K562 (cell line): ENCODE measurements around the gene PRKAA1. TPM values are rescaled to one million over a fixed set of nuclear protein-coding genes. Genes with fewer than 3 reads are reported as not detected.
"Not testable (repeated sequence)": the region's sequence is repeated elsewhere in the genome, so short reads cannot be mapped to it uniquely, and the experiment has no call there.

Experiments used
- ATAC-seq: fragments of 200-7000 bp; cut with Tn5 transposase; 3 replicates; pipeline ENCODE4 v1.9.1; 2020; ENCODE audit warnings: moderate library complexity
- BruUV-seq: library from RNA; stranded (reverse); fragments of 400-500 nt; replicated peaks from 2 replicates; lab custom pipeline; 2021; lab: Mats Ljungman, UMichigan
- CTCF ChIA-PET: fragments of 300-600 bp; formaldehyde crosslinking; extraction: SDS; loops from one replicate; lab custom pipeline; 2021; ENCODE audit warnings: low intra/inter-chr PET ratio; lab: Yijun Ruan, JAX
- POLR2A ChIA-PET: fragments of 300-600, 350-650 bp; sonication (Branson Sonifier 250); formaldehyde crosslinking; extraction: SDS; loops from one replicate; lab custom pipeline; 2021; ENCODE audit warnings: antibody characterized with exemption, inconsistent platforms; lab: Yijun Ruan, JAX
- DNase-seq, 4 experiments: peaks; one replicate each; pipeline versions ENCODE4 v3.0.0 to v3.0.0-alpha.2; 2011 to 2018; ENCODE audit warnings: low spot score in 3 of 4, mixed read lengths in 3 of 4; ENCODE audit errors: extremely low read depth in 1 of 4
- FAIRE-seq: peaks from 2 replicates; lab custom pipeline; 2011; peaks lifted over from hg19 to GRCh38; lab: Jason Lieb, UNC
- H2AFZ ChIP-seq: 2 replicates; pipeline ENCODE4 v1.6.0; 2011; ENCODE audit warnings: low read depth, low read length, control low read depth, inconsistent platforms
- H3K27ac ChIP-seq: fragments of 200-600 bp; 3 replicates; pipeline ENCODE4 v1.8.0; 2011; ENCODE audit warnings: low read depth, mild to moderate bottlenecking, control low read depth, inconsistent platforms, low read length, moderate library complexity, mixed read lengths; ENCODE audit errors: extremely low read depth
- H3K27me3 ChIP-seq, 2 experiments: fragments of 300-600 bp in 1 of 2; 2 replicates in 1 of 2; 3 replicates in 1 of 2; pipeline versions ENCODE4 v1.6.0 to v1.8.0; 2011; ENCODE audit warnings: inconsistent platforms in 2 of 2, low read length in 2 of 2, mild to moderate bottlenecking in 1 of 2, mixed read lengths in 1 of 2, moderate library complexity in 1 of 2; ENCODE audit not compliant: control insufficient read depth in 2 of 2, insufficient read depth in 2 of 2
- H3K36me3 ChIP-seq: fragments of 300-600 bp; 3 replicates; pipeline ENCODE4 v1.8.0; 2011; ENCODE audit warnings: mild to moderate bottlenecking, low read length, inconsistent platforms; ENCODE audit not compliant: control insufficient read depth, insufficient read depth
- H3K4me1 ChIP-seq, 2 experiments: fragments of 200-600 bp in 1 of 2; replicated peaks in 1 of 2; 2 replicates in 1 of 2; 3 replicates in 1 of 2; pipeline versions ENCODE4 v1.5.1 to v1.8.0; 2011; ENCODE audit warnings: inconsistent platforms in 2 of 2, low read length in 2 of 2, mild to moderate bottlenecking in 1 of 2, mixed read lengths in 1 of 2, moderate library complexity in 1 of 2; ENCODE audit not compliant: control insufficient read depth in 2 of 2, insufficient read depth in 2 of 2
- H3K4me2 ChIP-seq: 2 replicates; pipeline ENCODE4 v1.6.1; 2011; ENCODE audit warnings: low read length, control low read depth, inconsistent platforms, mixed read lengths; ENCODE audit not compliant: insufficient read depth
- H3K4me3 ChIP-seq: fragments of 200-600 bp; sonication (generic), shearing (Covaris generic); 2 replicates; pipeline ENCODE4 v1.5.1; 2016; ENCODE audit warnings: control low read depth, inconsistent platforms
- H3K79me2 ChIP-seq: fragments of 200-600 bp; 3 replicates; pipeline ENCODE4 v1.8.0; 2011; ENCODE audit warnings: low read length, inconsistent platforms; ENCODE audit not compliant: control insufficient read depth, insufficient read depth
- H3K9ac ChIP-seq, 2 experiments: 2 replicates each; pipeline versions ENCODE4 v1.6.0 to v1.6.1; 2011; ENCODE audit warnings: low read depth in 2 of 2, low read length in 2 of 2, control low read depth in 1 of 2, inconsistent platforms in 1 of 2, mild to moderate bottlenecking in 1 of 2, mixed read lengths in 1 of 2; ENCODE audit not compliant: insufficient read depth in 1 of 2
- H3K9me1 ChIP-seq: one replicate; pipeline ENCODE4 v1.6.0; 2011; ENCODE audit warnings: inconsistent platforms, mild to moderate bottlenecking, low read length, moderate library complexity; ENCODE audit not compliant: control insufficient read depth, insufficient read depth
- H3K9me3 ChIP-seq: replicated peaks from 2 replicates; pipeline ENCODE4 v1.5.1; 2011; ENCODE audit warnings: low read depth, low read length, inconsistent platforms; ENCODE audit not compliant: control insufficient read depth, insufficient read depth
- H4K20me1 ChIP-seq: replicated peaks from 2 replicates; pipeline ENCODE4 v1.6.1; 2011; ENCODE audit warnings: low read length, inconsistent platforms, mixed read lengths; ENCODE audit not compliant: control insufficient read depth, insufficient read depth
- CREB1 ChIP-seq, 2 experiments: sonication (generic) in 1 of 2; formaldehyde crosslinking in 1 of 2; IDR thresholded peaks; 2 replicates each; pipeline versions ENCODE4 v1.6.1 to v1.8.0; 2012 to 2022; ENCODE audit warnings: inconsistent platforms in 1 of 2, mild to moderate bottlenecking in 1 of 2, missing genetic modification reagents in 1 of 2, moderate library complexity in 1 of 2
- ELF4 ChIP-seq: fragments of 450-650 bp; formaldehyde crosslinking; IDR thresholded peaks from 2 replicates; pipeline ENCODE4 v1.4.0; 2022; ENCODE audit warnings: missing genetic modification characterization
- EWSR1 ChIP-seq: fragments of 450-650 bp; IDR thresholded peaks from 2 replicates; pipeline ENCODE4 v1.6.1; 2018; ENCODE audit warnings: borderline replicate concordance, mild to moderate bottlenecking, low read depth, moderate library complexity; ENCODE audit not compliant: partially characterized antibody
- ILF3 ChIP-seq: fragments of 450-650 bp; IDR thresholded peaks from 2 replicates; pipeline ENCODE4 v1.6.1; 2018; ENCODE audit warnings: antibody characterized with exemption, mild to moderate bottlenecking, moderate library complexity, borderline replicate concordance
- MAX ChIP-seq: sonication (generic); formaldehyde crosslinking; IDR thresholded peaks from 2 replicates; pipeline ENCODE4 v1.9.0; 2022; ENCODE audit warnings: mild to moderate bottlenecking, missing genetic modification reagents
- MTA3 ChIP-seq: fragments of 450-650 bp; formaldehyde crosslinking; IDR thresholded peaks from 2 replicates; pipeline ENCODE4 v1.6.1; 2017; ENCODE audit warnings: mild to moderate bottlenecking, borderline replicate concordance
- MYNN ChIP-seq, 2 experiments: sonication (generic); formaldehyde crosslinking in 1 of 2; IDR thresholded peaks; 2 replicates each; pipeline versions ENCODE4 v1.5.0 to v1.6.1; 2016 to 2020; ENCODE audit warnings: antibody characterized with exemption in 1 of 2, missing genetic modification reagents in 1 of 2
- NFIC ChIP-seq: fragments of 450-650 bp; IDR thresholded peaks from 2 replicates; pipeline ENCODE4 v1.6.1; 2017; ENCODE audit warnings: mild to moderate bottlenecking, inconsistent platforms
- POLR2A ChIP-seq: fragments of 450-650 bp; conservative IDR thresholded peaks from 2 replicates; pipeline ENCODE4 v1.6.1; 2016
- POLR2AphosphoS5 ChIP-seq: IDR thresholded peaks from 2 replicates; pipeline ENCODE4 v1.6.1; 2011; ENCODE audit warnings: mild to moderate bottlenecking, low read depth, low read length, moderate library complexity; ENCODE audit not compliant: control insufficient read depth, insufficient read depth
- RBM39 ChIP-seq: fragments of 200-400 bp; formaldehyde crosslinking; optimal IDR thresholded peaks from 2 replicates; pipeline ENCODE3; 2018; ENCODE audit warnings: low read depth, low read length
- SIRT6 ChIP-seq: IDR thresholded peaks from one replicate; pipeline ENCODE4 v1.6.1; 2012; ENCODE audit warnings: low read depth, mild to moderate bottlenecking, control low read depth, inconsistent platforms, low read length, moderate library complexity
- THRAP3 ChIP-seq: fragments of 450-650 bp; IDR thresholded peaks from 2 replicates; pipeline ENCODE4 v1.6.1; 2016; ENCODE audit warnings: mild to moderate bottlenecking, inconsistent platforms, borderline replicate concordance
- ZNF280B ChIP-seq: fragments of 250-450 bp; sonication (Bioruptor Pico); IDR thresholded peaks from 2 replicates; pipeline ENCODE4 v1.5.1; 2021; ENCODE audit warnings: mild to moderate bottlenecking
- ZNF77 ChIP-seq: fragments of 250-450 bp; sonication (Bioruptor Pico); IDR thresholded peaks from 2 replicates; pipeline ENCODE4 v1.5.0; 2020
- WGBS: fragments of 100-300 bp; shearing (Covaris generic); methylation state at CpG from one replicate; pipeline ENCODE4 v1.1.6; 2016; ENCODE audit warnings: low coverage, mixed read lengths; ENCODE audit not compliant: insufficient coverage; ENCODE audit errors: missing lambda C conversion rate; 5-methylcytosine and 5-hydroxymethylcytosine counted together
- in situ Hi-C: fragments of 300-500 bp; cut with MboI; formaldehyde crosslinking; loops from 4 replicates; pipeline ENCODE4 v1.15.0; 2018; ENCODE audit warnings: inconsistent platforms, mixed read lengths
- intact Hi-C: fragments of 100-400 bp; cut with micrococcal nuclease; formaldehyde crosslinking; loops from 2 replicates; pipeline ENCODE4 v1.14.2; 2022
- polyA plus RNA-seq, 8 experiments: library from polyadenylated mRNA; depleted of rRNA in 4 of 8; stranded (reverse) in 5 of 8; unstranded in 3 of 8; fragments of >200 nt; fragmentation: Nextera tagmentation in 2 of 8; fragmentation: Illumina TruSeq in 1 of 8; extraction: Ambion mirVana in 2 of 8; extraction: Trizol in 1 of 8; gene quantifications; 2 replicates each; pipeline versions ENCODE4 v1.2.1 to v1.2.3, GENCODE V29; 2011 to 2014; ENCODE audit warnings: inconsistent platforms in 1 of 8, missing spikeins in 1 of 8
- total RNA-seq, 7 experiments: library from RNA; depleted of rRNA in 6 of 7; stranded (reverse); fragments of >200 nt in 6 of 7; fragmentation: Illumina TruSeq in 2 of 7; extraction: Trizol in 2 of 7; gene quantifications; 2 replicates each; pipeline versions ENCODE4 v1.2.1 to v1.2.3, GENCODE V29; 2011 to 2021; ENCODE audit warnings: low replicate concordance in 1 of 7
- TF ChIP-seq, protein P1 (sequence below): sonication (generic); formaldehyde crosslinking; IDR thresholded peaks from 2 replicates; pipeline ENCODE4 v1.8.1; 2023; ENCODE audit warnings: mild to moderate bottlenecking, missing genetic modification reagents, moderate library complexity
- TF ChIP-seq, protein P2 (sequence below), 2 experiments: fragments of 450-650 bp; IDR thresholded peaks; 2 replicates each; pipeline ENCODE4 v1.6.1; 2016

PRKAA1 gene
- total and polyA plus RNA-seq, 9 of the 15 experiments (the other 6 are each of a cell fraction or from before 2014, with no cell fraction given): 24.5 to 84.0 (median 51.4) TPM

DNA sequence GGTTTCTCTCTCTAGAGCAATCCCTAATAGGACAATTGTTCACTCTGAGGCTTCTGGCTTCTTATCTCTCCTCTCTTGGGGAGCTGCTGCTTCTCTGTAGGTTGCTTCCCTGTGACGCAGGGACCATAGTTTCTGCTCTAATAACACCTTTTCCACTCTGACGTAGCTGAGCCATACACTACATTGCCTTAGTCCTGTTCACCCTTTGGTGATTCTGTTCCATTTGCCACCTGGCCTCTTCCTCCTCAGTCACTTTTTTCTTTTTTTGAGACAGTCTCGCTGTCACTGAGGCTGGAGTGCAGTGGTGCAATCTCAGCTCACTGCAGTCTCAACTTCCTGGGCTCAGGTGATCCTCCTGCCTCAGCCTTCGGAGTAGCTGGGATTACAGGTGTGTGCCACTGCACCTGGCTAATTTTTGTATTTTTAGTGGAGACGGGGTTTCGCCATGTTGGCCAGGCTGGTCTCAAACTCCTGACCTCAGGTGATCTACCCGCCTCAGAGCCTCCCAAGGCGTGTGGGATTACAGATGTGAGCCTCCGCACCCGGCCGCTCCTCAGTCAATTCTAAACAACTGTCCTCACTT lies 27.4 kb upstream of the PRKAA1 start:
- H3K4me1 ChIP-seq; H3K9me3 ChIP-seq; H3K9ac ChIP-seq; H3K4me3 ChIP-seq; H3K9me1 ChIP-seq; in situ Hi-C loops; H2AFZ ChIP-seq; H3K27me3 ChIP-seq; intact Hi-C loops; BruUV-seq; H3K4me2 ChIP-seq; CTCF ChIA-PET; TF ChIP-seq MYNN (CRISPR knock-in tag; IDR thresholded peaks at IDR 0.05): not testable (repeated sequence)
- peak overlapping the region; percentile 46; the same call in 1 of the 3 replicates for H3K27ac ChIP-seq
- 58% methylated on average over 11 of the region's 11 CpGs for WGBS
- ATAC-seq (peak; percentile 50), DNase-seq (peak in 2 of 4 experiments; percentile 46 to 79), FAIRE-seq (peak; percentile 62)
- POLR2A ChIA-PET: interaction anchor here (0.6 to 13.0 kb wide), 16 partner anchors 7 to 1613 kb away, joined by 3 to 125 read pairs (median 4); partner anchors contain the start of genes CARD6, RIMOC1 and RPL37
- H3K36me3 ChIP-seq: peaks cover 52% of the 10 kb centered on the region
- peaks cover 22% of the 10 kb centered on the region for H3K79me2 ChIP-seq
- peaks cover 37% of the 10 kb centered on the region for H4K20me1 ChIP-seq
- TF ChIP-seq ILF3 (peak; percentile 37; the same call in 1 of the 2 replicates), ELF4 (peak; percentile 59; the same call in 1 of the 2 replicates), MYNN (IDR thresholded peaks at IDR 0.05) (peak; percentile 39; the same call in 1 of the 2 replicates), ZNF280B (CRISPR knock-in tag) (0 out of 2 replicates have a peak, but pooled peaks have one; percentile 28), SIRT6 (peak; percentile 77), POLR2A (peak; percentile 81), RBM39 (peak; percentile 82), CREB1 (IDR thresholded peaks at IDR 0.05) (peak; percentile 83), CREB1 (CRISPR knock-in tag; IDR thresholded peaks at IDR 0.05) (peak; percentile 9; the same call in 1 of the 2 replicates), ZNF77 (CRISPR knock-in tag) (0 out of 2 replicates have a peak, but pooled peaks have one; percentile 43), EWSR1 (peak; percentile 87), MTA3 (0 out of 2 replicates have a peak, but pooled peaks have one; percentile 45), NFIC (peak; percentile 15; the same call in 1 of the 2 replicates), POLR2AphosphoS5 (peak; percentile 64), MAX (0 out of 2 replicates have a peak, but pooled peaks have one; percentile 26), THRAP3 (0 out of 2 replicates have a peak, but pooled peaks have one; percentile 55)
- TF ChIP-seq, protein P1, sequence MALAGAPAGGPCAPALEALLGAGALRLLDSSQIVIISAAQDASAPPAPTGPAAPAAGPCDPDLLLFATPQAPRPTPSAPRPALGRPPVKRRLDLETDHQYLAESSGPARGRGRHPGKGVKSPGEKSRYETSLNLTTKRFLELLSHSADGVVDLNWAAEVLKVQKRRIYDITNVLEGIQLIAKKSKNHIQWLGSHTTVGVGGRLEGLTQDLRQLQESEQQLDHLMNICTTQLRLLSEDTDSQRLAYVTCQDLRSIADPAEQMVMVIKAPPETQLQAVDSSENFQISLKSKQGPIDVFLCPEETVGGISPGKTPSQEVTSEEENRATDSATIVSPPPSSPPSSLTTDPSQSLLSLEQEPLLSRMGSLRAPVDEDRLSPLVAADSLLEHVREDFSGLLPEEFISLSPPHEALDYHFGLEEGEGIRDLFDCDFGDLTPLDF (CRISPR knock-in tag): 0 out of 2 replicates have a peak, but pooled peaks have one; percentile 53
- TF ChIP-seq, protein P2, sequence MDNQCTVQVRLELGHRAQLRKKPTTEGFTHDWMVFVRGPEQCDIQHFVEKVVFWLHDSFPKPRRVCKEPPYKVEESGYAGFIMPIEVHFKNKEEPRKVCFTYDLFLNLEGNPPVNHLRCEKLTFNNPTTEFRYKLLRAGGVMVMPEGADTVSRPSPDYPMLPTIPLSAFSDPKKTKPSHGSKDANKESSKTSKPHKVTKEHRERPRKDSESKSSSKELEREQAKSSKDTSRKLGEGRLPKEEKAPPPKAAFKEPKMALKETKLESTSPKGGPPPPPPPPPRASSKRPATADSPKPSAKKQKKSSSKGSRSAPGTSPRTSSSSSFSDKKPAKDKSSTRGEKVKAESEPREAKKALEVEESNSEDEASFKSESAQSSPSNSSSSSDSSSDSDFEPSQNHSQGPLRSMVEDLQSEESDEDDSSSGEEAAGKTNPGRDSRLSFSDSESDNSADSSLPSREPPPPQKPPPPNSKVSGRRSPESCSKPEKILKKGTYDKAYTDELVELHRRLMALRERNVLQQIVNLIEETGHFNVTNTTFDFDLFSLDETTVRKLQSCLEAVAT (IDR thresholded peaks at IDR 0.05): 0 out of 4 replicates have a peak, but pooled peaks have one; percentile 35 to 68
